ENCODE measurements around the gene UFD1.

UFD1 gene

GRCh38 chr22:19496324-19496630 is 17.3 kb upstream of the UFD1 start:
- no peak for DNase-seq (ENCODE audit: low read depth)

DNA sequence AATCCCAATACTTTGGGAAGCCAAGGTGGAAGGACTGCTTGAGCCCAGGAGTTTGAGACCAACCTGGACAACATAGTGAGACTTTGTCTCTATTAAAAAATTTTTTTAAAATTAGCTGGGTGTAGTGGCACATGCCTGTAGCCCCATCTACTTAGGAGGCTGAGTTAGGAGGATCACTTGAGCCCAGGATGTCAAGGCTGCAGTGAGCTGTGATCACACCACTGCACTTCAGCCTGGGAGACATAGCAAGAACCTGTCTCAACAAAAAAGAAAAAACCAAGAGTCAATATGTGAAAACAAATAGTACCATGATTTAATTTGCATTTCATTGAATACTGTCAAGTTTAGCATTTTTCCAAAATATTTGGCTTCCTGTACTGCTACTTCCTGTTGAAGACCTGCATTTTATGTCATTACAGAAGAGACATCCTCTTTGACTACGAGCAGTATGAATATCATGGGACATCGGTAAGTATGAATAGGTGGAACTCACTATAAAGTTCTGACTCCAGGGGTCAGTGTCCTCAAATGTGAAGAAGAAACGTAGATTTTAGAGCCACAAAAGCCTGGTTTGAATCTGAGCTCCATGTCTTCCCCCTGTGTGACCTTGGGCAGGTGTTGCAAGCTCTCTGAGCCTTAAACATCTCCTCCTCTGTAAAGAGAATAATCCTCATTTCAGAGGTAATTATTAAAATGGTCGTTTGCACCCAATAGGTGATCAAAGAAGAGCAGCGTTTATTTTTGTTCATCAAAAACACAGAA is 16.8 kb upstream of the UFD1 start:
- DNase-seq (ENCODE audit: low read depth), result peak; percentile 20

DNA sequence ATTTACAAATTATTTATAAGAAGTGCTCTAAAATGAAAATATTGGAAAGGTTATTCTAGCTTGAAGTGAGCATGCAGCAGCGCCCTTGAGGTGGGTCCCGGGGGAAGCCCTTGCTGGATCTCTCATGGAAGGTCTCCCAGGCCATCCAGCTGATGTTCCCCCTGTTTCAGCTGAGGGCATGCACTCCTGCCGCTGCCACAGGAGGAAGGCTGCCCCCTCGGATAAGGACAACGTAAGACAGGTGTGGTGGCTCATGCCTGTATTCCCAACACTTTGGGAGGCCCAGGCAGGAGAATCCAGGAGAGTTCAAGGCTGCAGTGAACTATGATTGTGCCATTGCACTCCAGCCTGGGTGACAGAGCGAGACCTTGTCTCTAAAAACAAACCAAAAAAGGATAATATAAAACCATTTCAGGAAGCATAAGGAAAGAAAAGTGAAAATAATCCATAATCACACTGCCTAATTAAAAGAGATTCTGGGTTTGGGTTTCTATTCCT is 15.7 kb upstream of the UFD1 start:
- DNase-seq (ENCODE audit: low read depth), result no peak

GRCh38 chr22:19494001-19494560 is 15.1 kb upstream of the UFD1 start:
- DNase-seq (ENCODE audit: low read depth), result no peak

- DNase-seq (ENCODE audit: low read depth), result no peak
Measured at GRCh38 chr22:19492504-19493174, 13.6 kb upstream of the UFD1 start.

DNA sequence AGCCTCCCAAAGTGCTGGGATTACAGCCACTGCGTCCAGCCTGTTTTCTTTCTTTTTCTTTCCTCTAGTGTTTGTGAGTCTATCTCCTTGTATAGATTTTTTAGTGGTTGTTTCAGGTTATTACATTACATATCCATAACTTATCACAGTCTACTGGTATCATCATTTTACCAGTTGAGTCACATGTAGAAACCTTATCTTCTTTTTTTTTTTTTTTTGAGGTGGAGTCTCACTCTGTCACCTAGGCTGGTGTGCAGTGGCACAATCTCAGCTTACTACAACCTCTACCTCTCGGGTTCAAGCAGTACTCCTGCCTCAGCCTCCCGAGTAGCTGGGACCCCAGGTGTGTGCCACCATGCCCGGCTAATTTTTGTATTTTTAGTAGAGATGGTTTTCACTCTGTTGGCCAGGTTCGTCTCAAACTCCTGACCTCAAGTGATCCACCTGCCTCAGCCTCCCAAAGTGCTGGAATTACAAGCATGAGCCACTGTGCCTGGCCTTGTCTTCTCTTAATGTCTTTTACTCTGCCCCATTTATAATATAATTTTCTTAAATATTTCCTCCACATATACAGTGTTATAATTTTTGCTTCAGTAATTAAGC is 11.7 kb upstream of the UFD1 start:
- no peak for DNase-seq (ENCODE audit: low read depth)

- DNase-seq (ENCODE audit: low read depth), result peak; percentile 42
Measured at GRCh38 chr22:19488884-19489843, 10.2 kb upstream of the UFD1 start.

DNA sequence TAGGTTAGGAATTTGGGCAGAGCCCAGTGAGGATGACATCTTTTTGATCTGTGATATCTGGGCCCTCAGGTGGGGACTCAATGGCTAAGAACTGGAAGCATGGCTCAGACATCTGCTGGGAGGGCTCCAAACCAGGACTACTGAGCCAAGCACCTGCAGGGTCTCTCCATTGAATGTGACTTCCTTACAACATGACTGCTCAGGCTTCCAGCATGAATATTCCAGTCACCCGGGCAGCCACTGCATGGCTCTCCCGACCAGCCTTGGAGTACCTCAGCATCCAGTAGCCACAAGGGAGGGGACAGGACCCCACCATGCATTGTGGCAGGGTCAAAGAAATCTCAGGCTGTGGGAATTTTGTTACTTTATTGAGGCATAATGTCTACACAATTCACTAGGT is 9.3 kb upstream of the UFD1 start:
- no peak for DNase-seq (ENCODE audit: low read depth)

GRCh38 chr22:19483481-19484244 is 4.7 kb upstream of the UFD1 start:
- DNase-seq (ENCODE audit: low read depth), result peak; percentile 65

GRCh38 chr22:19482297-19482696 is 3.3 kb upstream of the UFD1 start:
- DNase-seq (ENCODE audit: low read depth), result no peak

DNA sequence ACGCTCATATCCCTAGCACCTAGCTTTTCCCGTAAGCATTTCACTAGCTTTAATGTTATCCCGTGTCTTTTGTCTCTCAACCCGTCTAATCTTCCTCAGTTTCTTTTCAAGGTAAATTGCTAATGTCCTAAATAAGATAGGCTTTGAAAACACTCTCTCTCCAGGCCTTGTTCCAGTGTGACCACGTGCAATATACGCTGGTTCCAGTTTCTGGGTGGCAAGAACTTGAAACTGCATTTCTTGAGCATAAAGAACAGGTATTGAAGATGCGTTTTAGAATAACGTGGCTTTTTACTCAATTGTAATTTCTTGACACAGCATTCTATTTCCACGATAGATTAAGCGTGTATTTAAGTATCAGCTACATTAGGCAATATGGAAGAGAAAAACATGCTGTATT is 1.8 kb upstream of the UFD1 start:
- DNase-seq (ENCODE audit: low read depth), result no peak

DNA sequence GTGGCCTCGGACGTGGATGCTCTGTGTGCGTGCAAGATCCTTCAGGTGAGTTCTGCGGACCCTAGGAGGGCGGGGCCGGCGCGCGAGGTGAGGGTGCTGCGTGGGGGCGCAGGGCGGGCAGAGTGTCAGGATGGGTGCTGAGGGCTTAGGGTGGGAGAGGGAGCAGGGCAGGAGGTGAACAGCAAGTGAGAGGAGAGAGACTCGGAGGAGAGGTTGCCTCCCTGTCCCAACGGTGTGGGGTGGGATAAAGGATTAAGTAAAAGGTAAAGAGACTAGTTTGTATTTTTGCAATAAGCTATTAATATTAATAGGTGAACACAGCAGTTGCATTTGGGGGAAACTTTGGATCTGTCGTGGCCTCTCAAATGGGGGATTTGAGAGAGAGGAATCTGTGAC is 1.2 kb upstream of the UFD1 start:
- DNase-seq (ENCODE audit: low read depth), result no peak

GRCh38 chr22:19479355-19480172 is 571 bp upstream of the UFD1 start, which contains the start of gene CDC45:
Gene CDC45 (plus strand): TSS chr22:19479920. CDS start chr22:19479969, 49 bp downstream.
- peak; percentile 98 for DNase-seq (ENCODE audit: low read depth)

GRCh38 chr22:19478045-19478900 is 720 bp downstream of the UFD1 start:
- DNase-seq (ENCODE audit: low read depth), result no peak

DNA sequence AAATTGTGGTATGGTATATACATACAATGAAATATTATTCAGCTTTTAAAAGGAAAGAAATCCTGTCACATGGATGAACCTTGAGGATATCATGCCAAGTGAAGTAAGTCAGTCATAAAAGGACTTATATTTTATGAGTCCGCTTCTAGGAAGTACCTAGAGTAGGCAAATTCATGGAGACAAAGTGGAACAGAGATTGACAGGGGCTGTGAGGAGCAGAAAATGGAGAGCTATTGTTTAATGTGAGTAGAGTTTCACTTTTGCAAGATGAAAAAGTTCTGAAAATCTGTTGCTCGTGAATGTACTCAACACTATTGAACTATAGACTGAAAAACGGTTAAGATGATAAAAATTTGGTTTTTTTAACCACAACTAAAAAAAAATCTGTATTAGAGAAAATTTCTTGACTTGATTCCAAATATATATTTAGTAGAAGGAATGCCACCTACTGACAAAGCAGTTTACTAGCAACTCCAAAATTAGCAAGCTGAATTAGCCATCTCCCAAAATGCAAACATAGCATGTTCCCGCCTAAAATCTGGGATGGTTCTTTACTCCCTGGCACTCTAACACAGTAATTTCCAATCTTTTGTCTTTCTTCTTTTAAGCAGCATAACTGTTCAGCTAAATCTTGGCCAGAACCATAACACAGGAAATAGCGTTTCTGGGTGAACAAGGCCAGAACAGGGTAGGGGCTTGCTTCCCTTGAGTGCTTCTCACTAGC is 1.5 kb downstream of the UFD1 start:
- peak; percentile 24 for DNase-seq (ENCODE audit: low read depth)

DNA sequence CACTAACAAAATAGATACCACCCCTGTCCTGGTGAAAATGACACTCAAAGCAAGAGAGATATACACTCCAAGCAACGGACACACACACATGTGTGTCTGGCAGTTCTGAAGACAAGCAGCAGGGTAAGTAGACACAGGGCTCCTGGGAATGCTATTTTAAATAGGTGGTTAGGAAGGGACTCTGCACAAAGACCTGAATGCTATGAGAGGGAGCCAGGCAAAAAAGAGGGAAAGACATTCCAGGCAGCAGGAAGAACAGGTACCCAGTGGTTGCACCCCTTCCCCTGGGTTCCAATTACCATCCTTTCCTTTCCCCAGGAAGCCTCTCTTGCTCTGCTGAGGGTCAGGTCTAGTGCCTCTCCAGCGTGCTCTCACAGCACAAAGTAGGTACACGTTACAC is 3.0 kb downstream of the UFD1 start:
- DNase-seq (ENCODE audit: low read depth), result no peak

DNA sequence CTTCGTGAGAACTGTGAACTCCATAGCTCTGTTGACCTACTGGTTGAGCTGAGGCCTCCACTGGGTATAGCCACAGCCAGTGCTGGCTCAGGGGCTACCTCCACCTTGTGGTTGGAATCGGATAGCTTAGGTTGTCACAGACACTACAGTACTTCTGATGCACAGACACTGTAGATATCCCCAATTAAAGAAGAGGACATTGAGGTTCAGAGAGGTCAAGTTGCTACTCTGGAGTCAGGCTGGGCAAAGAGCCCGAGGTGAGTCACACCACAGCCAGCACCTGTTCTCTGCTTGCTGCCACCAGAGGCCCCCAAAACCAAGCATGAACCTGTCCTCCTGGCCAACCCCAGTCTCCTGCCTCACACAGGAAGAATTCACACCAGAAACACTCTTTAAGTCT is 5.4 kb downstream of the UFD1 start:
- no peak for DNase-seq (ENCODE audit: low read depth)

- no peak for DNase-seq (ENCODE audit: low read depth)
Measured at GRCh38 chr22:19472233-19472632, 6.8 kb downstream of the UFD1 start.
